Measurements from ENCODE around the gene EXOC8. TPM values are rescaled to one million over a fixed set of nuclear protein-coding genes. Genes with fewer than 3 reads are reported as not detected.

EXOC8 gene
- total and polyA plus RNA-seq, 9 of the 15 experiments (the other 6 are each of a cell fraction or from before 2014, with no cell fraction given): 2.1 to 13.6 (median 7.2) TPM

DNA sequence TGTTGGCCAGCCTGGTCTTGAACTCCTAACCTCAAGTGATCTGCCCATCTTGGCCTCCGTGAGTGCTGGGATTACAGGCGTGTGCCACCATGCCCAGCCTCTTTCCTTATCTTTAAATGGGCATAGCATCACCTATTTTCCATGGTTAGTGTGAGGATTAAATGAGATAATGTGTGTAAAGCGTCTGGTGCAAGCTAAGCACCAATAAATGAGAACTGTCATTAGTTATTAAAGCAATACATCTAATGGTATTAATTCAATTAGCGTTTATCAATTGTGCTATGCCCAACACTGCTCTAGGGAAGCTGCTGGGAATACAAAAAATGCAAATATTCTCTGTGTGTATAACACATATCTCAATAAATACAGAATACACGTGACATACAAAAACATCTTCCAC, 10.0 kb downstream of the EXOC8 start:
- peaks cover under 1% of the 10 kb centered on the region; the same call in 1 of the 3 replicates for H3K79me2 ChIP-seq (ENCODE audit: control insufficient read depth, insufficient read depth, low read length)
- in situ Hi-C loops (cut with MboI): no loop called here
- no peaks in the 10 kb centered on the region for H3K9me3 ChIP-seq (replicated peaks; ENCODE audit: control insufficient read depth, insufficient read depth, low read depth, low read length)
- H3K27ac ChIP-seq (ENCODE audit: extremely low read depth, low read depth, low read length): no peak overlapping the region
- no TSS peak for BruUV-seq (replicated peaks)
- intact Hi-C loops (cut with micrococcal nuclease): no loop called here
- POLR2A ChIA-PET: no interaction called here
- H2AFZ ChIP-seq (ENCODE audit: low read depth, low read length): no peak overlapping the region
- H3K9me1 ChIP-seq (ENCODE audit: control insufficient read depth, insufficient read depth, low read length): no peaks in the 10 kb centered on the region
- no peak for TF ChIP-seq HCFC1 (IDR thresholded peaks at IDR 0.05; ENCODE audit: low read depth, low read length)
- peak; percentile 16 for TF ChIP-seq DACH1 (IDR thresholded peaks at IDR 0.05; ENCODE audit: partially characterized antibody)
- no peaks in the 10 kb centered on the region; a peak in 1 of 5 replicates for H3K4me1 ChIP-seq (replicated peaks in 1 of 2; ENCODE audit: control insufficient read depth in 2 of 2, insufficient read depth in 2 of 2, low read length in 2 of 2)
- no peaks in the 10 kb centered on the region; the same call in 2 of the 3 replicates for H3K36me3 ChIP-seq (ENCODE audit: control insufficient read depth, insufficient read depth, low read length)
- H4K20me1 ChIP-seq (replicated peaks; ENCODE audit: control insufficient read depth, insufficient read depth, low read length): no peaks in the 10 kb centered on the region
- peaks cover 5 to 6% of the 10 kb centered on the region in 2 experiments; a peak in 3 of 5 replicates for H3K27me3 ChIP-seq (ENCODE audit: control insufficient read depth in 2 of 2, insufficient read depth in 2 of 2, low read length in 2 of 2)
- WGBS (ENCODE audit: insufficient coverage, low coverage, missing lambda C conversion rate): 1% methylated on average over 5 of the region's 5 CpGs
- no peak for ATAC-seq
- H3K4me3 ChIP-seq: no peak overlapping the region
- no peak for DNase-seq (ENCODE audit: extremely low read depth in 1 of 4, low spot score in 3 of 4)
- no peak overlapping the region for H3K9ac ChIP-seq (ENCODE audit: insufficient read depth in 1 of 2, low read depth in 2 of 2, low read length in 2 of 2)
- FAIRE-seq: no peak
- H3K4me2 ChIP-seq (ENCODE audit: insufficient read depth, low read length): no peak overlapping the region
- CTCF ChIA-PET (ENCODE audit: low intra/inter-chr PET ratio): no interaction called here

DNA sequence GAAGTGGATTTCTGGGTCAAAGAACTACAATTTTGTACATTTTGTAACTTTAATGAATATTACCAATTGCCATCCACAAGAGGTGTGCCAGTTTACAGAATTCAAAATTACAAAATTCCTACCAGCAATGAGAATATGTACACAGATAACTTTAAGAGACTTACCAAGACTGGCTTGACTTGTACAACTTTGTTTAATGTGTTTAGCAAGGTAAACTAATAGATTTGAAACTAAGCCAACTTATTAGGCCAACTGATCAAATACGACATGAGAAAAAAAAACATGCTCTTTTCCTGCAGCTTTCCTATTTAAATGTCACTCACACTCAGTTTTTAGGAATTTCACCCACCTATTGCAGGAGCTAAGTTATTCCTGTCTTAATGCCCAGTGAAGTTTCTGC, 11.4 kb downstream of the EXOC8 start:
- Histone ChIP-seq H3K9ac (ENCODE audit: insufficient read depth in 1 of 2, low read depth in 2 of 2, low read length in 2 of 2) (no peak overlapping the region), H3K27ac (ENCODE audit: extremely low read depth, low read depth, low read length) (no peak overlapping the region), H3K9me3 (replicated peaks; ENCODE audit: control insufficient read depth, insufficient read depth, low read depth, low read length) (no peaks in the 10 kb centered on the region), H3K4me1 (replicated peaks in 1 of 2; ENCODE audit: control insufficient read depth in 2 of 2, insufficient read depth in 2 of 2, low read length in 2 of 2) (no peaks in the 10 kb centered on the region; a peak in 1 of 5 replicates), H3K27me3 (ENCODE audit: control insufficient read depth in 2 of 2, insufficient read depth in 2 of 2, low read length in 2 of 2) (peaks cover 5 to 6% of the 10 kb centered on the region in 2 experiments; a peak in 3 of 5 replicates), H2AFZ (ENCODE audit: low read depth, low read length) (no peak overlapping the region), H4K20me1 (replicated peaks; ENCODE audit: control insufficient read depth, insufficient read depth, low read length) (no peaks in the 10 kb centered on the region), H3K4me3 (no peak overlapping the region), H3K36me3 (ENCODE audit: control insufficient read depth, insufficient read depth, low read length) (no peaks in the 10 kb centered on the region), H3K4me2 (ENCODE audit: insufficient read depth, low read length) (no peak overlapping the region), H3K79me2 (ENCODE audit: control insufficient read depth, insufficient read depth, low read length) (no peaks in the 10 kb centered on the region), H3K9me1 (ENCODE audit: control insufficient read depth, insufficient read depth, low read length) (no peaks in the 10 kb centered on the region)
- no peak for ATAC-seq
- intact Hi-C loops (cut with micrococcal nuclease): no loop called here
- in situ Hi-C loops (cut with MboI): no loop called here
- ChIA-PET POLR2A (interaction anchor here (0.7 kb wide), 2 partner anchors 60 to 527 kb away, joined by 3 to 4 read pairs; no protein-coding TSS in a partner anchor), CTCF (ENCODE audit: low intra/inter-chr PET ratio) (no interaction called here)
- BruUV-seq (replicated peaks): no TSS peak
- no peak for DNase-seq (ENCODE audit: extremely low read depth in 1 of 4, low spot score in 3 of 4)
- WGBS (ENCODE audit: insufficient coverage, low coverage, missing lambda C conversion rate): 0% methylated on average over 1 of the region's 1 CpG
- no peak for FAIRE-seq
- TF ChIP-seq KLF16 (IDR thresholded peaks at IDR 0.05): no peak
- no peak for TF ChIP-seq CC2D1A (IDR thresholded peaks at IDR 0.05)
- TF ChIP-seq PHF21A (IDR thresholded peaks at IDR 0.05; ENCODE audit: borderline replicate concordance, low read depth): no peak
- TF ChIP-seq, protein P1, sequence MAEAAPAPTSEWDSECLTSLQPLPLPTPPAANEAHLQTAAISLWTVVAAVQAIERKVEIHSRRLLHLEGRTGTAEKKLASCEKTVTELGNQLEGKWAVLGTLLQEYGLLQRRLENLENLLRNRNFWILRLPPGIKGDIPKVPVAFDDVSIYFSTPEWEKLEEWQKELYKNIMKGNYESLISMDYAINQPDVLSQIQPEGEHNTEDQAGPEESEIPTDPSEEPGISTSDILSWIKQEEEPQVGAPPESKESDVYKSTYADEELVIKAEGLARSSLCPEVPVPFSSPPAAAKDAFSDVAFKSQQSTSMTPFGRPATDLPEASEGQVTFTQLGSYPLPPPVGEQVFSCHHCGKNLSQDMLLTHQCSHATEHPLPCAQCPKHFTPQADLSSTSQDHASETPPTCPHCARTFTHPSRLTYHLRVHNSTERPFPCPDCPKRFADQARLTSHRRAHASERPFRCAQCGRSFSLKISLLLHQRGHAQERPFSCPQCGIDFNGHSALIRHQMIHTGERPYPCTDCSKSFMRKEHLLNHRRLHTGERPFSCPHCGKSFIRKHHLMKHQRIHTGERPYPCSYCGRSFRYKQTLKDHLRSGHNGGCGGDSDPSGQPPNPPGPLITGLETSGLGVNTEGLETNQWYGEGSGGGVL (CRISPR knock-in tag; IDR thresholded peaks at IDR 0.05): no peak
- TF ChIP-seq ZNF699 (CRISPR knock-in tag; IDR thresholded peaks at IDR 0.05; ENCODE audit: insufficient replicate concordance): no peak
- TF ChIP-seq, protein P2, sequence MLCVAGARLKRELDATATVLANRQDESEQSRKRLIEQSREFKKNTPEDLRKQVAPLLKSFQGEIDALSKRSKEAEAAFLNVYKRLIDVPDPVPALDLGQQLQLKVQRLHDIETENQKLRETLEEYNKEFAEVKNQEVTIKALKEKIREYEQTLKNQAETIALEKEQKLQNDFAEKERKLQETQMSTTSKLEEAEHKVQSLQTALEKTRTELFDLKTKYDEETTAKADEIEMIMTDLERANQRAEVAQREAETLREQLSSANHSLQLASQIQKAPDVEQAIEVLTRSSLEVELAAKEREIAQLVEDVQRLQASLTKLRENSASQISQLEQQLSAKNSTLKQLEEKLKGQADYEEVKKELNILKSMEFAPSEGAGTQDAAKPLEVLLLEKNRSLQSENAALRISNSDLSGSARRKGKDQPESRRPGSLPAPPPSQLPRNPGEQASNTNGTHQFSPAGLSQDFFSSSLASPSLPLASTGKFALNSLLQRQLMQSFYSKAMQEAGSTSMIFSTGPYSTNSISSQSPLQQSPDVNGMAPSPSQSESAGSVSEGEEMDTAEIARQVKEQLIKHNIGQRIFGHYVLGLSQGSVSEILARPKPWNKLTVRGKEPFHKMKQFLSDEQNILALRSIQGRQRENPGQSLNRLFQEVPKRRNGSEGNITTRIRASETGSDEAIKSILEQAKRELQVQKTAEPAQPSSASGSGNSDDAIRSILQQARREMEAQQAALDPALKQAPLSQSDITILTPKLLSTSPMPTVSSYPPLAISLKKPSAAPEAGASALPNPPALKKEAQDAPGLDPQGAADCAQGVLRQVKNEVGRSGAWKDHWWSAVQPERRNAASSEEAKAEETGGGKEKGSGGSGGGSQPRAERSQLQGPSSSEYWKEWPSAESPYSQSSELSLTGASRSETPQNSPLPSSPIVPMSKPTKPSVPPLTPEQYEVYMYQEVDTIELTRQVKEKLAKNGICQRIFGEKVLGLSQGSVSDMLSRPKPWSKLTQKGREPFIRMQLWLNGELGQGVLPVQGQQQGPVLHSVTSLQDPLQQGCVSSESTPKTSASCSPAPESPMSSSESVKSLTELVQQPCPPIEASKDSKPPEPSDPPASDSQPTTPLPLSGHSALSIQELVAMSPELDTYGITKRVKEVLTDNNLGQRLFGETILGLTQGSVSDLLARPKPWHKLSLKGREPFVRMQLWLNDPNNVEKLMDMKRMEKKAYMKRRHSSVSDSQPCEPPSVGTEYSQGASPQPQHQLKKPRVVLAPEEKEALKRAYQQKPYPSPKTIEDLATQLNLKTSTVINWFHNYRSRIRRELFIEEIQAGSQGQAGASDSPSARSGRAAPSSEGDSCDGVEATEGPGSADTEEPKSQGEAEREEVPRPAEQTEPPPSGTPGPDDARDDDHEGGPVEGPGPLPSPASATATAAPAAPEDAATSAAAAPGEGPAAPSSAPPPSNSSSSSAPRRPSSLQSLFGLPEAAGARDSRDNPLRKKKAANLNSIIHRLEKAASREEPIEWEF (CRISPR knock-in tag; IDR thresholded peaks at IDR 0.05): no peak
- no peak for TF ChIP-seq RBM17 (IDR thresholded peaks at IDR 0.05; ENCODE audit: borderline replicate concordance, low read depth, low read length)
